Measurements from ENCODE around the gene ATRNL1.
A peak's percentile ranks its signal among the peaks of the same experiment; 100 is the strongest.
"Not testable (repeated sequence)": the region's sequence is repeated elsewhere in the genome, so short reads cannot be mapped to it uniquely, and the experiment has no call there.

The ATRNL1 gene

DNA sequence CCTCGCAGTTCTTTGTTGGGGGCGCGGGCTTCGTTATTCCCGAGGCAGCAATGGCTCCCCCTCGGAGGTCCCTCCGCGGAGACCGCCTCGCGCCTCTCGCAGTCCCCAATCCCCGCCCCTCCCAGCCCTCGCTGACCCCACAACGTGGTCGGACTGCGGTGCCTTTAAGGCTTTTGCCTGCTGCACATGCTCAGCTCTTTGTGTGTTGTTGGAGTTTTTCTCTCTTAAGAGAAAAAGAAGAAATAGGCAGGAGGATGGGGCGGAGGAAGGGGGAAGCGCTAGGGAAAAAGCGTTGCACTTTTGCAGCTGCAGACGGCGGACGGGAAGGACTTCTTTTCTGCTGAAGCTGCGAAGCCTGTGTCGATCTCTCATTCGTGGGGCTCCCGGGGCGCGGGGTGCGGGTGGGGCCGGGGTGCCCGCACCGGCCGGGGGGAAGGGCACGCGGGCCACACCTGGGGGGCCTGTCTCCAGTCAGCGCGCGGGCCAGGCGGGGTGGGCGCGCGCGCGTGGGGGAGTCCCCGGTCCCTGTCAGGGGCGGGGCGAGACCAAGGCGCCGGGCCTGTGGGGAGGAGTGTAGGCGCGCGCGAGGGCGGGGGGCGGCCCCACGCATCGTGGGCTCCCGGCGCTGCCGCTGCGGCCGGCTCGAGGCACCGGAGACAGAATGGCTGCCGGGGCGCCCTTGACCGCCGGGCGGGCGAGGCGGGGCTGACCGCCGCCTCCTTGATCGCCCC is 445 bp upstream of the ATRNL1 start:
- no peak for DNase-seq (ENCODE audit: low spot score)

- DNase-seq (ENCODE audit: low spot score) = no peak
Measured at GRCh38 chr10:115093776-115094408, 727 bp downstream of the ATRNL1 start.

- no peak for DNase-seq (ENCODE audit: low spot score)
Measured at GRCh38 chr10:115094416-115095140, 1.4 kb downstream of the ATRNL1 start.

DNA sequence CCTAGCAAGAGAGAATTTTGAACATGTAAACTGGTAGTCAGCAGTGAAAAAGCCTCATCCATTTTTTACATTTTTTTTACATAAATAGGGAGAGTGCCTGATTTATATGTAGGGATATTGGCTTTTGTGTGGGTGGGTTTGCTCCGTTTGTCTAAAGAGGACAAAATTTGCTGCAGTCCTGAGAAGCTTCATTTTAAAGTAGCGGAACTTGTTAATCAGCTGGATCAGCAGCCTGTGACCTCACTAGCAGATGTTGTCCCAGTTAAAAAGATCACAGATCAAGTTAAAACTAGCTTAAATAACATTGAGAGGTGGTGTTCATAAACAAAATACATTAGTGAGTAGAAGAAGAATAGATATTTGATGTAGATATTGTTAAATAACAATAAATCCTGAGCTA is 2.6 kb downstream of the ATRNL1 start:
- DNase-seq (ENCODE audit: low spot score) = no peak

GRCh38 chr10:115103700-115104099 is 10.5 kb downstream of the ATRNL1 start:
- no peak for DNase-seq (ENCODE audit: low spot score)

DNA sequence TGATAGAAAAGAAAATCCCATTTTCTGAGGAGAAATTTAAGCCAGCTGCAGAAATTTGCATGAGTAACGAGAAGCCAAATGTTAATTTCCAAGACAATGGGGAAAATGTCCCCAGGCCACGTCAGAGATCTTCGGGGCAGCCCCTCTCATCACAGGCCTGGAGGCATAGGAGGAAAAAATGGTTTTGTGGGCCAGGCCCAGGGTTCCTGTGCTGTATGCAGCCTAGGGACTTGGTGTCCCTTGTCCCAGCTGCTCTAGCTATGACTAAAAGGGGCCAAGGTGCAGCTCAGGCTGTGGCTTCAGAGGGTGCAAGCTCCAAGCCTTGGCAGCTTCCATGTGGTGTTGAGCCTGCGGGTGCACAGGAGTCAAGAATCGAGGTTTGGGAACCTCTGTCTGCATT is 12.2 kb downstream of the ATRNL1 start:
- DNase-seq (ENCODE audit: low spot score) = not testable (repeated sequence)

DNA sequence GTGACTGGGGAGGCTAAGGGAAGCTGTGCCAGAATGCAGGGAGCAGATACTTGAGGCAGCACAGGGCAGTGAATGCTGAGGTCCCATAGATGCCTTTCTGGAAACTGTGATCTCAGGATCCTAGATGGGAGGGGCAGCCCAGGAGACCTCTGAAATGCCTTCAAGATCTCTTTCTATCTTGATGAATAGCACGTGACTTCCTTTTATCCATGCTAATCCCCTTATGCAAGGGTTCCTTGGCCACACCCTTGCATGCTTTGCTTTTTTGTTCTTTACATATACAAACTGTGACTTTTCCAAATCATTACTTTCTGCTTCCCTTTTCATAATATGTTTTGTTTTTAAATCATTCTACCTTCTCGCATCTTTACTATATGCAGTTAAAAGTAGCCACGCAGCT is 14.7 kb downstream of the ATRNL1 start:
- no peak for DNase-seq (ENCODE audit: low spot score)

DNA sequence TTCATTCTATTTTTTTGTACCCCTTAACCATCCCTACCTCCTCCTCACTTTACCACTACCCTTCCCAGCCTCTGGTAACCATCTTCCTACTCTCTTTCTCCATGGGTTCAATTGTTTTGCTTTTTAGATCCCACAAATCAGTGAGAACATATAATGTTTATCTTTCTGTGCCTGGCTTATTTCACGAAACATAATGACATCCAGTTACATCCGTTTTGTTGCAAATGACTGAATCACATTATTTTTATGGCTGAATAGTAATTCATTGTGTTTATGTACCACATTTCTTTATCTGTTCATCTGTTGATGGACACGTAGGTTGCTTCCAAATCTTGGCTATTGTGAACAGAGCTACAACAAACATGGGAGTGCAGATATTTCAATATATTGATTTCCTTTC is 24.1 kb downstream of the ATRNL1 start:
- no peak for DNase-seq (ENCODE audit: low spot score)

DNA sequence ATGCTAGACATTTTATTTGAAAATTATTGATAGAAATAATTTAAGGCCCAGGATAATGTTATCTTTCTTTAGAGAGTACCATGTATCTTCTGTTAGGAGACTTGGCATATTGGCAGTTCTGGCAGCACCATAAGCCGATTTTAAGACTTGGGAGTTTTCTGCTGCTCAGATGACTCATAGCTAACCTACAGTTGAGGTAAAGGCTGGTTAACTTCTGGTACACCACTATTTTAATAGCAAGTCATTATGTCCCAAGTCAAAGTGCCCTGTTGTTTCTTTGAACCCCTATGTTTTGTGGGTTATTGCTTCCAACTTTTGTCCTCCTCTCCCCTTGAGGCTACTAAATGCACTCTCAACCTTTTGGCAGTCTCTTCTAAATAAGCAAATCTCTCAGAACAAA is 25.2 kb downstream of the ATRNL1 start:
- no peak for DNase-seq (ENCODE audit: low spot score)

- DNase-seq (ENCODE audit: low spot score) = no peak
Measured at GRCh38 chr10:115125505-115125904, 32.3 kb downstream of the ATRNL1 start.

GRCh38 chr10:115129752-115130151 is 36.6 kb downstream of the ATRNL1 start:
- DNase-seq (ENCODE audit: low spot score) = peak; percentile 39

GRCh38 chr10:115136616-115137015 is 43.5 kb downstream of the ATRNL1 start:
- no peak for DNase-seq (ENCODE audit: low spot score)

DNA sequence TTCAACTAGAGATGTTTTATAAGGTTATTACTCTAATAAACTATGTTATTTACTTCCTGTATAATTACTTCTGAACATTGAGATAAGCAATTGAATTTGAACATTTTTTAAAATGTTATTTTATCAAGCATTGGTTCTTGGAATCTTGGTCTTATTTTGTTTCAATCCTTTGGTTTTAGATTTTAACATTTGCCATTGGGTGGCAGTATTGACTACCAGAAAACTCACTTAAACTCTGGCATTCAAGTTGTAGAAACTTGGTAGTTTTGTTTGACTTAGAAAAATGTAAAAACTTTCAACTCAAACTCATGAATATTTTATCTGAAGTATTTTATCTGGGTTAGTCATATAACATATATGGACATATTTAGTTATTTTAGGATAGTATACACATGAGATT is 48.1 kb downstream of the ATRNL1 start:
- DNase-seq (ENCODE audit: low spot score) = no peak

GRCh38 chr10:115157357-115157756 is 64.2 kb downstream of the ATRNL1 start:
- DNase-seq (ENCODE audit: low spot score) = no peak

DNA sequence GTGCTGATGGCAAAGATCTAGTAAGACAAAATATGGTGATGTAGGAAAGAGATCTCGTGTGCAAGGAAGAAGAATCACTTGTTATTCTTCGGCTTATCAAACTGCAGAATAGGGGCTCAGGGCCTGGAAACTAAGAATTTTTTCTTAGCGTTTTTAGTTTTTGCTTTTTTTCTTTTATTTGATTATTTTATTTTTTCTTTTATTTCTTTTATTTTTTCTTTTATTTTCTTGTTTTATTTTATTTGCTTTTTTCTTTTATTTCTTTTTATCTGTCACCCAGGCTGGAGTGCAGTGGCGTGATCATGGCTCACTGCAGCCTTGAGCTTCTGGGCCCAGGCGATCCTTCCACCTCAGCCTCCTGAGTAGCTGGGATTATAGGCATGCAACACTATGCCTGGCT is 70.0 kb downstream of the ATRNL1 start:
- DNase-seq (ENCODE audit: low spot score) = no peak

DNA sequence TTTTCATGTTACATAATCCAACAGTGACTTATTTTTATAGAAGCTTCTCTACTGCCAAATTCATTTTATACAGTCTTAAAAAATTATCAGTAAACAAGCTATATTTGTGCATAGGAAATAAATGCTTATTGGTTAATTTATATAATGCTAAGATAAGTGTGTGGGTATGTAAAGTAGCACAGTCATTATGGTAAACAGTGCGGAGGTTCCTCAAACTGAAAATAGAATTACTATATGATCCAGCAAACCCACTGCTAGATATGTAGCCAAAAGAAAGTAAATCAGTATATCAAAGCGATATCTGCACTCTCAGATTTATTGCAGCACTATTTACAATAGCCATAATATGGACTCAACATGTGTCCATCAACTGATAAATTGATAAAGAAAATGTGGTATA is 71.1 kb downstream of the ATRNL1 start:
- DNase-seq (ENCODE audit: low spot score) = no peak

DNA sequence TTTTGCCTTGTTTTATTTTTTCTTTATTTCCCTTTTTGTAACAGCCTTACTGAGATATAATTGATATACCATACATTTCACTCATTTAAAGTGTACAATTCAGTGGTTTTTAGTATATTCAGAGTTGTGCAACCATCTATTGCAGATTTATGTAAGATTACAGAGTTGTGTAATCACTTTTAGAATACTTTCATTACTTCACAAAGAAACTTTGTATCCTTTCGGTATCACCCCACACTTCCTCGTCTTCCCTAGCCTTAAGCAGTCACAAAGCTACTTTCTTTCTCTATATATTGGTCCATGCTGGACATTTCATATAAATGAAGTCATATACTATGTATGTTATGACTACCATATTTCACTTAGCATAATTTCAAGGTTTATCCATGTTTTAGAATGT is 74.6 kb downstream of the ATRNL1 start:
- DNase-seq (ENCODE audit: low spot score) = no peak

DNA sequence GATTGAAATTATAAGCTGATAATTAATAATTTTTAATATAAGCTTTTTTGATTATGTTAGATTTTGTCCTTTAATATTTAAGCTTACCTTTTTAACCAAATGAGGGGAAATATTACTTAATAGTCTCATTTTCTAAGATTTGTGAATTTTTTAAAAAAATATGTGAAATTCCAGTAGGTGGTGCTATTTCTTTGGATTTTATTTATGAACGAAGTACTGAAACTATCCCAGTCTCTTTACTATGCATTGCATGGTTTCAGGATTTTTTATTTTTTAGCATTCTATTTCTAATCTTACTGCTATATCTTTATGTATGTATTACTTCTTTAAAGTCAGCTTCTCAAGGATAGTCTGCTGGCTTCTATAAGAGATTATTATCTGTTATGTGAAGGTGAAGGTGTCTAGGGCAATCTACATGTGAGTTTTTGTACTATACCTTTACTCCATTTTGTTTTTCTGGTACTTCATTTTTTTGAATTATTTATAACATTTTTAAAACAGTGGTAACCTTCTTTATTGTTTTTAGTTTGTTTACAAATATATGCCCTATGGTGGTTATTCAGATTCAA is 78.3 kb downstream of the ATRNL1 start:
- peak; percentile 4 for DNase-seq (ENCODE audit: low spot score)

GRCh38 chr10:115173915-115174443 is 80.8 kb downstream of the ATRNL1 start:
- DNase-seq (ENCODE audit: low spot score) = no peak

DNA sequence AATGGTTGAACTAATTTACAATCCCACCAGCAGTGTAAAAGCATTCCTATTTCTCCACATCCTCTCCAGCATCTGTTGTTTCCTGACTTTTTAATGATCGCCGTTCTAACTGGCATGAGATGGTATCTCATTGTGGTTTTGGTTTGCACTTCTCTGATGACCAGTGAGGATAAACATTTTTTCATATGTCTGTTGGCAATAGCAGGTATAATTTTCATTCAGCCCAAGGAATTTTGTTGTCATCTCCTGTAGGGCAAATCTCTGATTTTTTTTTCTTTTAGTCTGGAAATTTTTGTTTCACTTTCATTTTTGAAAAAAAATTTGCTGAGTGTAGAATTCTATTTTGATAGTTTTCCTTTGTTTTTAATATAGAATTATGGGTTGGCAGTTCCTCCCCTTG is 114.1 kb downstream of the ATRNL1 start:
- not testable (repeated sequence) for DNase-seq (ENCODE audit: low spot score)

- no peak for DNase-seq (ENCODE audit: low spot score)
Measured at GRCh38 chr10:115209133-115209532, 116.0 kb downstream of the ATRNL1 start.

DNA sequence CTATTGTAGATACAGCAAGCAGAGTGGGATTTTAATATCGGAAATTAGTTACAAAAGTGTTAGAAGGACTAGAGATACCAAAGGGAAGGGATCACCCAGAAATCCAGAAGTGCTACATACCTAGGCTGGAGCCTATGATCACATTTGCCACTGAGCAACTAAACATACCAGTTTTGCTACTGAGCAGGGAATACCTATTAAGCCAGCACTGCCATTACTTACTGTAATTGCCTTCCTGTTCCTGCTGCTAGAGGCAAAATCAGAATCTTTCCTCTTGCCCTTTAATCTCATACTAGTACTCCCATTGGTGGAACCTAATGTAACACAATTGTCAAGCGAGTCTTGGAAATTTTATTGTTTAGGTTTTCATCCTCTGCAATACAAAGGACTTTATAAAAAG is 121.7 kb downstream of the ATRNL1 start:
- no peak for DNase-seq (ENCODE audit: low spot score)

- no peak for DNase-seq (ENCODE audit: low spot score)
Measured at GRCh38 chr10:115219203-115219602, 126.0 kb downstream of the ATRNL1 start.

Measured in hematopoietic multipotent progenitor cell treated with erythropoietin and hydrocortisone succinate and interleukin-3 and kit ligand, for 15 days (in vitro differentiated cells).